ENCODE measurements around the gene PGAM1. TPM values are rescaled to one million over a fixed set of nuclear protein-coding genes. Genes with fewer than 3 reads are reported as not detected.
A peak's percentile ranks its signal among the peaks of the same experiment; 100 is the strongest.

The PGAM1 gene
- total and polyA plus RNA-seq, 12 donors: 55.4 to 627 (median 397) TPM

- no peak overlapping the region for H3K27ac ChIP-seq
- intact Hi-C loops (cut with DNase I): no loop called here
- H3K27me3 ChIP-seq: no peaks in the 10 kb centered on the region
- H3K4me3 ChIP-seq: no peak overlapping the region
- no peak for DNase-seq
- H3K36me3 ChIP-seq (replicated peaks in 1 of 2): peaks cover 0 to 54% of the 10 kb centered on the region in 2 donors
- WGBS, 4 donors: 71 to 96% (median 93%) methylated on average over 4 of the region's 4 CpGs
- no peak for TF ChIP-seq CTCF (IDR thresholded peaks at IDR 0.05)
- no peak for TF ChIP-seq POLR2A (IDR thresholded peaks at IDR 0.05)
- H3K9me3 ChIP-seq (replicated peaks in 1 of 3): no peaks in the 10 kb centered on the region
- H3K4me1 ChIP-seq (replicated peaks in 1 of 2): peaks cover 9 to 10% of the 10 kb centered on the region in 2 donors
These were observed 29.9 kb upstream of the PGAM1 start for GRCh38 chr10:97396056-97396455.

GRCh38 chr10:97399843-97400545 is 26.0 kb upstream of the PGAM1 start:
- Histone ChIP-seq H3K27me3 (no peaks in the 10 kb centered on the region), H3K4me3 (peak overlapping the region in 3 of 4 donors; percentile 20 to 86 (median 65)), H3K36me3 (replicated peaks in 1 of 2) (peaks cover 0 to 22% of the 10 kb centered on the region in 2 donors), H3K27ac (peak overlapping the region; percentile 71 to 98 (median 89)), H3K4me1 (replicated peaks in 1 of 2) (peaks cover 9 to 14% of the 10 kb centered on the region in 2 donors), H3K9me3 (replicated peaks in 1 of 3) (no peaks in the 10 kb centered on the region)
- TF ChIP-seq CTCF (IDR thresholded peaks at IDR 0.05) (no peak), POLR2A (IDR thresholded peaks at IDR 0.05) (peak in 1 of 2 donors; percentile 72)
- intact Hi-C loops (cut with DNase I): no loop called here
- DNase-seq: peak; percentile 77 to 86 (median 80)
- 20 to 32% (median 30%) methylated on average over 18 to 21 of the region's 21 CpGs for WGBS, 4 donors

- TF ChIP-seq CTCF (IDR thresholded peaks at IDR 0.05) (peak in 1 of 6 experiments; percentile 6), POLR2A (IDR thresholded peaks at IDR 0.05) (peak; percentile 38 to 87)
- Histone ChIP-seq H3K4me1 (replicated peaks in 1 of 2) (peaks cover 9 to 14% of the 10 kb centered on the region in 2 donors), H3K27ac (peak within 1 kb of the TSS; percentile 71 to 98 (median 89)), H3K9me3 (replicated peaks in 1 of 3) (no peaks in the 10 kb centered on the region), H3K4me3 (peak within 1 kb of the TSS; percentile 20 to 86 (median 48)), H3K27me3 (no peaks in the 10 kb centered on the region), H3K36me3 (replicated peaks in 1 of 2) (peaks cover 0 to 15% of the 10 kb centered on the region in 2 donors)
- 0 to 1% (median 1%) methylated on average over 21 to 39 of the region's 39 CpGs for WGBS, 4 donors
- DNase-seq: peak; percentile 91 to 97 (median 96)
- intact Hi-C loops (cut with DNase I): no loop called here
These were observed 25.1 kb upstream of the PGAM1 start, which contains the start of gene RRP12 for GRCh38 chr10:97400665-97401454. TSS of gene RRP12 (minus strand) at chr10:97401340. CDS start at chr10:97401231, 109 bp downstream.

- no peaks in the 10 kb centered on the region for H3K9me3 ChIP-seq (replicated peaks in 1 of 3)
- H3K27ac ChIP-seq: peak overlapping the region in 4 of 5 donors; percentile 71 to 98 (median 90)
- 59 to 76% (median 62%) methylated on average over 11 to 13 of the region's 13 CpGs for WGBS, 4 donors
- intact Hi-C loops (cut with DNase I): no loop called here
- peak overlapping the region in 2 of 4 donors; percentile 65 to 86 for H3K4me3 ChIP-seq
- H3K27me3 ChIP-seq: no peaks in the 10 kb centered on the region
- no peak for DNase-seq
- peaks cover 0 to 9% of the 10 kb centered on the region in 2 donors for H3K36me3 ChIP-seq (replicated peaks in 1 of 2)
- TF ChIP-seq POLR2A (IDR thresholded peaks at IDR 0.05): no peak
- H3K4me1 ChIP-seq (replicated peaks in 1 of 2): peaks cover 9 to 14% of the 10 kb centered on the region in 2 donors
These were observed 24.5 kb upstream of the PGAM1 start for GRCh38 chr10:97401455-97401919.
